Measurements from ENCODE around the gene GRK4.

DNA sequence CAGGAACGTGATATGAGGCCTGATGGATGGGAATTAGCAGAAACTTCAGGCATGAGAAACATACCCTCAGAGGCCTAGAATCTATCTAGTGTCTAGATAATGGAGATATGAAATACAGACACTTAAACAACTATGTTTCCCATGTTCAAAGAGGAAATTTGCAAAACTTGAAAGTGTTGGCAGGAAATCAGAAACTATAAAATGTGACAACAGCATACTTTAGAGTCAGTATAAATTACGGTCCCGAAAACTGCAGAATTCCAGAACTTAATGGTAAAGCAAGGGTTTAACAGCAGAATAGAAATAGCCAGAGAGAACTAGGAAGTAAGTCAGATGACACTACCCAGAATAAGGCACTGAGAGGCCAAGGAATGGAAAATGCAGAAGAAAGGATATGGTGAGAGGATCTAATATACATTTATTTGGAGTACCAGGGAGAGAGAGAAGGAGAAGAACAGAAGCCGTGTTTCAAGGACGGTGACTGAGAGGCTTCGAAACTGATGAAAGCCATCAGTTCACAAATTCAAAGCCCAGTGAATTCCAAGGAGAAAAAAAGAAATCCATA lies 103.5 kb downstream of the GRK4 start:
- TF ChIP-seq POLR2A (IDR thresholded peaks at IDR 0.05; ENCODE audit: low read depth, low read length), result no peak
- TF ChIP-seq POLR2AphosphoS5 (IDR thresholded peaks at IDR 0.05; ENCODE audit: low read depth, low read length), result no peak
- TF ChIP-seq TAF1 (IDR thresholded peaks at IDR 0.05; ENCODE audit: low read depth, low read length), result no peak
- TF ChIP-seq POU2F2 (IDR thresholded peaks at IDR 0.05; ENCODE audit: low read depth, low read length), result no peak
